MM.1S (cell line): ENCODE measurements around the gene REEP1.

ENCODE experiments used
- DNase-seq: peaks from one replicate; pipeline ENCODE4 v3.0.0-alpha.2; 2015
- H2AFZ ChIP-seq: fragments of 300-600 bp; sonication (generic); 2 replicates; pipeline ENCODE4 v1.6.0; 2016; ENCODE audit warnings: antibody characterized with exemption, low read length
- H3F3A ChIP-seq: fragments of 300-600 bp; sonication (generic); 2 replicates; pipeline ENCODE4 v1.6.1; 2016; ENCODE audit warnings: mild to moderate bottlenecking, antibody characterized with exemption, low read length, moderate library complexity, mixed read lengths; ENCODE audit not compliant: insufficient read depth
- H3K27ac ChIP-seq: fragments of 300-600 bp; sonication (generic); 2 replicates; pipeline ENCODE4 v1.5.1; 2016; ENCODE audit warnings: mild to moderate bottlenecking, low read length
- H3K27me3 ChIP-seq: fragments of 300-600 bp; sonication (generic); replicated peaks from 2 replicates; pipeline ENCODE4 v1.6.0; 2016; ENCODE audit warnings: low read length; ENCODE audit not compliant: insufficient read depth
- H3K36me3 ChIP-seq: fragments of 300-600 bp; sonication (generic); replicated peaks from 2 replicates; pipeline ENCODE4 v1.6.1; 2016; ENCODE audit warnings: mild to moderate bottlenecking, low read length, mixed read lengths; ENCODE audit not compliant: insufficient read depth
- H3K4me1 ChIP-seq: fragments of 300-600 bp; sonication (generic); 2 replicates; pipeline ENCODE4 v1.6.1; 2016; ENCODE audit warnings: low read length, mixed read lengths
- H3K4me2 ChIP-seq: fragments of 300-600 bp; sonication (generic); 2 replicates; pipeline ENCODE4 v1.6.0; 2016; ENCODE audit warnings: low read depth, low read length
- H3K4me3 ChIP-seq: fragments of 300-600 bp; sonication (generic); 2 replicates; pipeline ENCODE4 v1.5.1; 2016; ENCODE audit warnings: low read length, mixed read lengths
- H3K79me2 ChIP-seq: fragments of 300-600 bp; sonication (generic); 2 replicates; pipeline ENCODE4 v1.6.1; 2016; ENCODE audit warnings: mixed run types, low read length, mixed read lengths
- H3K9ac ChIP-seq: fragments of 300-600 bp; sonication (generic); 2 replicates; pipeline ENCODE4 v1.6.1; 2016; ENCODE audit warnings: low read length, mixed read lengths
- H3K9me2 ChIP-seq: fragments of 300-600 bp; sonication (generic); replicated peaks from 2 replicates; pipeline ENCODE4 v1.6.1; 2016; ENCODE audit warnings: mild to moderate bottlenecking, low read length, mixed read lengths; ENCODE audit not compliant: insufficient read depth
- H3K9me3 ChIP-seq: fragments of 300-600 bp; sonication (generic); replicated peaks from 2 replicates; pipeline ENCODE4 v1.6.1; 2016; ENCODE audit warnings: mild to moderate bottlenecking, low read length, mixed read lengths; ENCODE audit not compliant: insufficient read depth
- H4K20me1 ChIP-seq: fragments of 300-600 bp; sonication (generic); 2 replicates; pipeline ENCODE4 v1.6.1; 2016; ENCODE audit warnings: mild to moderate bottlenecking, low read length, moderate library complexity, mixed read lengths; ENCODE audit not compliant: insufficient read depth
- EZH2 ChIP-seq: fragments of 300-600 bp; sonication (generic); optimal IDR thresholded peaks from 2 replicates; pipeline ENCODE3; 2017; ENCODE audit warnings: low read depth, mild to moderate bottlenecking, antibody characterized with exemption, low read length, mixed read lengths
- EZH2phosphoT487 ChIP-seq: fragments of 300-600 bp; sonication (generic); IDR thresholded peaks from 2 replicates; pipeline ENCODE4 v1.6.1; 2018; ENCODE audit warnings: antibody characterized with exemption, low read length
- TF ChIP-seq, protein P1 (sequence below): fragments of 300-600 bp; sonication (generic); IDR thresholded peaks from 2 replicates; pipeline ENCODE4 v1.5.1; 2016; ENCODE audit warnings: antibody characterized with exemption, low read length, mixed read lengths

Gene REEP1

GRCh38 chr2:86216575-86217555 lies 120.6 kb downstream of the REEP1 start:
- no peak overlapping the region for H3K4me2 ChIP-seq

GRCh38 chr2:86214503-86214832 lies 123.0 kb downstream of the REEP1 start:
- Histone ChIP-seq H3K4me2 (no peak overlapping the region), H3K9me2 (no peaks in the 10 kb centered on the region), H3K9me3 (no peaks in the 10 kb centered on the region), H3K4me1 (0 out of 2 replicates have a peak, but pooled peaks cover 4% of the 10 kb centered on the region), H2AFZ (no peak overlapping the region), H3K27me3 (no peaks in the 10 kb centered on the region), H3K27ac (peak overlapping the region; percentile 17; the same call in 1 of the 2 replicates), H3F3A (0 out of 2 replicates have a peak, but pooled peaks cover 7% of the 10 kb centered on the region), H3K4me3 (no peak overlapping the region), H3K9ac (no peak overlapping the region), H3K36me3 (0 out of 2 replicates have a peak, but pooled peaks cover 7% of the 10 kb centered on the region), H4K20me1 (no peaks in the 10 kb centered on the region), H3K79me2 (no peaks in the 10 kb centered on the region)
- DNase-seq, result no peak
- TF ChIP-seq, protein P1, sequence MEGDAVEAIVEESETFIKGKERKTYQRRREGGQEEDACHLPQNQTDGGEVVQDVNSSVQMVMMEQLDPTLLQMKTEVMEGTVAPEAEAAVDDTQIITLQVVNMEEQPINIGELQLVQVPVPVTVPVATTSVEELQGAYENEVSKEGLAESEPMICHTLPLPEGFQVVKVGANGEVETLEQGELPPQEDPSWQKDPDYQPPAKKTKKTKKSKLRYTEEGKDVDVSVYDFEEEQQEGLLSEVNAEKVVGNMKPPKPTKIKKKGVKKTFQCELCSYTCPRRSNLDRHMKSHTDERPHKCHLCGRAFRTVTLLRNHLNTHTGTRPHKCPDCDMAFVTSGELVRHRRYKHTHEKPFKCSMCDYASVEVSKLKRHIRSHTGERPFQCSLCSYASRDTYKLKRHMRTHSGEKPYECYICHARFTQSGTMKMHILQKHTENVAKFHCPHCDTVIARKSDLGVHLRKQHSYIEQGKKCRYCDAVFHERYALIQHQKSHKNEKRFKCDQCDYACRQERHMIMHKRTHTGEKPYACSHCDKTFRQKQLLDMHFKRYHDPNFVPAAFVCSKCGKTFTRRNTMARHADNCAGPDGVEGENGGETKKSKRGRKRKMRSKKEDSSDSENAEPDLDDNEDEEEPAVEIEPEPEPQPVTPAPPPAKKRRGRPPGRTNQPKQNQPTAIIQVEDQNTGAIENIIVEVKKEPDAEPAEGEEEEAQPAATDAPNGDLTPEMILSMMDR, result no peak
- no peak for TF ChIP-seq EZH2phosphoT487
- TF ChIP-seq EZH2, result no peak

More at GRCh38 chr2:86216575-86217555, 120.6 kb downstream of the REEP1 start:
- TF ChIP-seq EZH2phosphoT487 (no peak), EZH2 (no peak)
- TF ChIP-seq, protein P1, result no peak
- Histone ChIP-seq H2AFZ (no peak overlapping the region), H4K20me1 (no peaks in the 10 kb centered on the region), H3K9ac (no peak overlapping the region), H3K27me3 (no peaks in the 10 kb centered on the region), H3K79me2 (no peaks in the 10 kb centered on the region), H3K9me3 (no peaks in the 10 kb centered on the region), H3K4me1 (no peaks in the 10 kb centered on the region), H3K4me3 (no peak overlapping the region), H3K36me3 (no peaks in the 10 kb centered on the region), H3K27ac (no peak overlapping the region), H3F3A (0 out of 2 replicates have a peak, but pooled peaks cover 7% of the 10 kb centered on the region), H3K9me2 (no peaks in the 10 kb centered on the region)
- DNase-seq, result no peak

GRCh38 chr2:86213699-86214502 lies 123.5 kb downstream of the REEP1 start:
- peaks cover 10% of the 10 kb centered on the region; the same call in 1 of the 2 replicates for H3K36me3 ChIP-seq
- DNase-seq, result no peak

More at GRCh38 chr2:86213699-86214502, 123.5 kb downstream of the REEP1 start:
- Histone ChIP-seq H4K20me1 (no peaks in the 10 kb centered on the region), H3K4me1 (0 out of 2 replicates have a peak, but pooled peaks cover 4% of the 10 kb centered on the region), H3K4me3 (no peak overlapping the region), H3K79me2 (no peaks in the 10 kb centered on the region), H3K9ac (no peak overlapping the region), H3K9me2 (no peaks in the 10 kb centered on the region), H3K27ac (peak overlapping the region; percentile 17; the same call in 1 of the 2 replicates), H3F3A (0 out of 2 replicates have a peak, but pooled peaks cover 7% of the 10 kb centered on the region), H2AFZ (no peak overlapping the region), H3K4me2 (no peak overlapping the region), H3K27me3 (no peaks in the 10 kb centered on the region), H3K9me3 (no peaks in the 10 kb centered on the region)
- TF ChIP-seq EZH2 (no peak), EZH2phosphoT487 (no peak)
- TF ChIP-seq, protein P1, result no peak
